GM04504 (cell line): Measurements from ENCODE around the gene CCN2.
"Not testable (repeated sequence)": the region's sequence is repeated elsewhere in the genome, so short reads cannot be mapped to it uniquely, and the experiment has no call there.

Experiments used
- DNase-seq: peaks from one replicate; pipeline ENCODE4 v3.0.0-alpha.2; 2012; ENCODE audit warnings: low read depth

CCN2 gene

GRCh38 chr6:131909408-131910218 lies 41.6 kb downstream of the CCN2 start:
- peak; percentile 58 for DNase-seq

GRCh38 chr6:131908787-131909186 lies 42.4 kb downstream of the CCN2 start:
- not testable (repeated sequence) for DNase-seq

- DNase-seq: not testable (repeated sequence)
Measured at GRCh38 chr6:131903734-131904133, 47.4 kb downstream of the CCN2 start.

GRCh38 chr6:131901326-131901873 lies 49.8 kb downstream of the CCN2 start:
- not testable (repeated sequence) for DNase-seq

GRCh38 chr6:131900231-131900630 lies 50.9 kb downstream of the CCN2 start:
- DNase-seq: no peak

GRCh38 chr6:131898718-131899117 lies 52.5 kb downstream of the CCN2 start:
- DNase-seq: no peak
